ENCODE data around the gene TMEM201.

GRCh38 chr1:9658199-9658598 lies 69.5 kb downstream of the TMEM201 start:
- no peak for TF ChIP-seq CTCF (IDR thresholded peaks at IDR 0.05)
- TF ChIP-seq ZFX (IDR thresholded peaks at IDR 0.05; ENCODE audit: borderline replicate concordance) = no peak

Data from 22Rv1 (cell line).